Activated CD8-positive, alpha-beta T cell treated with anti-CD3 and anti-CD28 coated beads, Interleukin-2, amount 10 ng/mL, durations not matched to agents 7 days and 5 days (primary cell): ENCODE measurements around the gene LHX5. TPM values are rescaled to one million over a fixed set of nuclear protein-coding genes. Genes with fewer than 3 reads are reported as not detected.
A peak's percentile ranks its signal among the peaks of the same experiment; 100 is the strongest.

Source experiments
- ATAC-seq: fragments of 150-1000 bp; cut with Tn5 transposase; one replicate; pipeline ENCODE4 v1.10.0; 2021; ENCODE audit warnings: moderate library complexity
- CTCF ChIA-PET: fragments of 350-600 bp; sonication (Branson Sonifier 250); formaldehyde crosslinking; loops from one replicate; lab custom pipeline; 2021; ENCODE audit warnings: antibody characterized with exemption; lab: Charles Lee
- POLR2A ChIA-PET: fragments of 350-600 bp; sonication (Branson Sonifier 250); formaldehyde crosslinking; loops from one replicate; lab custom pipeline; 2021; ENCODE audit warnings: antibody characterized with exemption; lab: Charles Lee
- DNase-seq: peaks from one replicate; pipeline ENCODE4 v3.0.0-alpha.2; 2020
- H3K27ac Mint-ChIP-seq: one replicate; pipeline ENCODE4 v1.8.0; 2021; ENCODE audit warnings: mild to moderate bottlenecking, mixed read lengths
- H3K27me3 Mint-ChIP-seq: one replicate; pipeline ENCODE4 v1.8.0; 2021; ENCODE audit warnings: low read depth, mixed read lengths
- H3K36me3 Mint-ChIP-seq: one replicate; pipeline ENCODE4 v1.8.0; 2021; ENCODE audit warnings: low read depth, mixed read lengths
- H3K4me1 Mint-ChIP-seq: one replicate; pipeline ENCODE4 v1.8.0; 2021; ENCODE audit warnings: low read depth, mixed read lengths
- H3K4me3 Mint-ChIP-seq: one replicate; pipeline ENCODE4 v1.8.0; 2021; ENCODE audit warnings: mild to moderate bottlenecking, mixed read lengths
- H3K9me3 Mint-ChIP-seq: one replicate; pipeline ENCODE4 v1.8.0; 2022; ENCODE audit warnings: mixed read lengths; ENCODE audit not compliant: insufficient read depth
- total RNA-seq, 2 experiments: library from RNA; stranded (reverse); gene quantifications; one replicate each; pipeline ENCODE4 v1.2.3, GENCODE V29; 2021

The LHX5 gene
- total RNA-seq, 2 experiments from 2014 or later: not detected

- Mint-ChIP-seq H3K4me3 (no peak overlapping the region), H3K27ac (no peak overlapping the region), H3K27me3 (peaks cover 81% of the 10 kb centered on the region), H3K36me3 (peaks cover 5% of the 10 kb centered on the region), H3K9me3 (no peaks in the 10 kb centered on the region), H3K4me1 (peaks cover 23% of the 10 kb centered on the region)
- DNase-seq (no peak), ATAC-seq (no peak)
- POLR2A ChIA-PET: no interaction called here
- CTCF ChIA-PET: no interaction called here
Measured at GRCh38 chr12:113468365-113469223, 3.1 kb downstream of the LHX5 start.

- Mint-ChIP-seq H3K4me3 (no peak overlapping the region), H3K27ac (no peak overlapping the region), H3K4me1 (peaks cover 23% of the 10 kb centered on the region), H3K27me3 (peaks cover 78% of the 10 kb centered on the region), H3K9me3 (no peaks in the 10 kb centered on the region), H3K36me3 (peaks cover 8% of the 10 kb centered on the region)
- ATAC-seq: no peak
- ChIA-PET CTCF (interaction anchor here (0.6 kb wide), 1 partner anchor 270 kb away, joined by 3 read pairs; no protein-coding TSS in a partner anchor), POLR2A (no interaction called here)
- no peak for DNase-seq
Measured at GRCh38 chr12:113467502-113468364, 3.9 kb downstream of the LHX5 start.

GRCh38 chr12:113467142-113467501, 4.5 kb downstream of the LHX5 start:
- H3K4me1 Mint-ChIP-seq: peaks cover 28% of the 10 kb centered on the region
- DNase-seq: no peak
- POLR2A ChIA-PET: no interaction called here
- peaks cover 76% of the 10 kb centered on the region for H3K27me3 Mint-ChIP-seq
- peak overlapping the region; percentile 38 for H3K4me3 Mint-ChIP-seq
- peaks cover 10% of the 10 kb centered on the region for H3K36me3 Mint-ChIP-seq
- no peak for ATAC-seq
- CTCF ChIA-PET: no interaction called here
- no peaks in the 10 kb centered on the region for H3K9me3 Mint-ChIP-seq
- peak overlapping the region; percentile 69 for H3K27ac Mint-ChIP-seq

DNA sequence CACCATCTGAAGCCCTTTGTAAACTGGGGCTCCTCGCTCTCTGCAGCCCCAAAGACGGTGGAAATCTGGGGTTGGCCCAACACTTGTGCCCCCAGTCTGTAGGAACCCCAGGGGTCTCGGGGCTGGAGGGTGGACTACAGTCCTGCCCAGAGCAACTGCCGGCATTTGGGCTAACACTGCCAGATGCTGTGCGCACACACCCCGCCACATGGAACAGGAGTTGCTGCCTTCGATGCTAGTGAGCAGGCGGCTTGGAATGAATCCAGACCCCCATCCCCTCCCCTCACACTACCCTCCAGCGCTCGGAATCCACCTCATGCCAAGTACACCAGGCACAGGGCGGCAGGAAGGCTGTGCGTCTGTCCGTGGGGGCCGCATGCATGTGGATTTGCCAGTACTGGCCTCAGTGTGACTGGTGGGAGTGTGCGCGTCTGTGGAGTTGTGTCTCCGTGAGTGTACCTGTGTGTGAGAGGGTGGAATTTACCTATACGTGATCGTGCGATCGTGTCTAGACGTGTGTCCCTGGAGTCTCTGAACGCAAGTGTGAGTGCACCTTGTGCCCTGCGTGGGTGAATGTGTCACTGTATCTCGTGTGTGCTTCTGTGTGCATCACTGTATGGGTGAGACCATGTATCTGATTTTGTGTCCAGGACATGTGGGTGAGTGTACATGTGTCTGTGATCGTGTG, 5.1 kb downstream of the LHX5 start:
- no peaks in the 10 kb centered on the region for H3K9me3 Mint-ChIP-seq
- ATAC-seq (no peak), DNase-seq (no peak)
- H3K36me3 Mint-ChIP-seq: peaks cover 10% of the 10 kb centered on the region
- CTCF ChIA-PET: no interaction called here
- peaks cover 73% of the 10 kb centered on the region for H3K27me3 Mint-ChIP-seq
- H3K27ac Mint-ChIP-seq: peak overlapping the region; percentile 69
- peaks cover 28% of the 10 kb centered on the region for H3K4me1 Mint-ChIP-seq
- H3K4me3 Mint-ChIP-seq: peak overlapping the region; percentile 38
- POLR2A ChIA-PET: no interaction called here

GRCh38 chr12:113465808-113466453, 5.7 kb downstream of the LHX5 start:
- POLR2A ChIA-PET: no interaction called here
- no peak for ATAC-seq
- CTCF ChIA-PET: no interaction called here
- no peaks in the 10 kb centered on the region for H3K9me3 Mint-ChIP-seq
- peaks cover 73% of the 10 kb centered on the region for H3K27me3 Mint-ChIP-seq
- H3K4me3 Mint-ChIP-seq: peak overlapping the region; percentile 31
- peaks cover 28% of the 10 kb centered on the region for H3K4me1 Mint-ChIP-seq
- peaks cover 10% of the 10 kb centered on the region for H3K36me3 Mint-ChIP-seq
- no peak overlapping the region for H3K27ac Mint-ChIP-seq
- DNase-seq: no peak

- peaks cover 28% of the 10 kb centered on the region for H3K4me1 Mint-ChIP-seq
- no peaks in the 10 kb centered on the region for H3K9me3 Mint-ChIP-seq
- peaks cover 10% of the 10 kb centered on the region for H3K36me3 Mint-ChIP-seq
- DNase-seq (no peak), ATAC-seq (no peak)
- POLR2A ChIA-PET: no interaction called here
- peak overlapping the region; percentile 25 for H3K27ac Mint-ChIP-seq
- CTCF ChIA-PET: no interaction called here
- no peak overlapping the region for H3K4me3 Mint-ChIP-seq
- peaks cover 70% of the 10 kb centered on the region for H3K27me3 Mint-ChIP-seq
Measured at GRCh38 chr12:113464852-113465719, 6.6 kb downstream of the LHX5 start.

GRCh38 chr12:113464452-113464775, 7.3 kb downstream of the LHX5 start:
- H3K4me1 Mint-ChIP-seq: peaks cover 28% of the 10 kb centered on the region
- no peak overlapping the region for H3K27ac Mint-ChIP-seq
- ATAC-seq (no peak), DNase-seq (no peak)
- POLR2A ChIA-PET: no interaction called here
- H3K36me3 Mint-ChIP-seq: peaks cover 10% of the 10 kb centered on the region
- no peaks in the 10 kb centered on the region for H3K9me3 Mint-ChIP-seq
- H3K4me3 Mint-ChIP-seq: no peak overlapping the region
- peaks cover 64% of the 10 kb centered on the region for H3K27me3 Mint-ChIP-seq
- CTCF ChIA-PET: no interaction called here

DNA sequence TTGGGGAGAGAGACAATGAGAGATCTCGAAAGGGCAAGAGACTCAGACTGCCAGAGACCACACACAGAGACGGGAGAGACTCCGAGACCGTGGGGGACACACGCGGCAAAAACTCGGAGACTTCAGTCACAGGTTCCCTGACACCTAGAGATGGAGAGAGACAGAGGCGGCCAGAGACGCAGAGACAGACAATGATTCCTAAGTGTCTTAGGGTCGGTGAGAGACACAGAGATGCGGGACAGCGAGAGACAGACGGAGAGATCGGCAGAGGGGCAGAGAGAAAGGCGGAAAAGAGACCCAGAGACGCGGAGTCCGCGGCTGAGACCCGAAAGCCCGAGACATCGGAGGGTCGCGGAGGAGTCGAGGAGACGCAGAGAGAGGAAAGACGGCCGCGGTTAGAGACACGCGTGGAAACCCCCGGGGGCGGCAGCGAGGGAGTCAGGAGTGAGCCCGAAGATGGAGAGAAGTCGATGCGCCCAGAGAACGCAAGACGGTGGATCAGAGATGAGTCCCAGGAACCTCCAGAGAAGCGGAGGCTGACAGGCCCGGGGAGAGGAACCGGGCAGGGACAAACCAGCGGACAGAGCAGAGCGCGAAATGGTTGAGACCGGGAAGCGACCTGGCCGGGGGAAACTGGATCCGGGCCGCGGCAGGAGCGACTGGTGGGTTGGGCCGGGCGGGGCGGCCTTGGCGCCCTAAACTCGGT, 7.8 kb downstream of the LHX5 start:
- CTCF ChIA-PET: no interaction called here

GRCh38 chr12:113462998-113463745, 8.5 kb downstream of the LHX5 start:
- peaks cover 61% of the 10 kb centered on the region for H3K27me3 Mint-ChIP-seq
- no peak overlapping the region for H3K27ac Mint-ChIP-seq
- no peaks in the 10 kb centered on the region for H3K9me3 Mint-ChIP-seq
- ChIA-PET CTCF (no interaction called here), POLR2A (no interaction called here)
- H3K4me3 Mint-ChIP-seq: peak overlapping the region; percentile 7
- DNase-seq: no peak
- ATAC-seq: no peak
- H3K4me1 Mint-ChIP-seq: peaks cover 26% of the 10 kb centered on the region
- peaks cover 10% of the 10 kb centered on the region for H3K36me3 Mint-ChIP-seq

More for the DNA sequence above, 7.8 kb downstream of the LHX5 start:
- Mint-ChIP-seq H3K36me3 (peaks cover 10% of the 10 kb centered on the region), H3K27ac (peak overlapping the region; percentile 18), H3K4me1 (peaks cover 28% of the 10 kb centered on the region), H3K9me3 (no peaks in the 10 kb centered on the region), H3K4me3 (peak overlapping the region; percentile 7), H3K27me3 (peaks cover 64% of the 10 kb centered on the region)
- no peak for ATAC-seq
- DNase-seq: no peak
- POLR2A ChIA-PET: no interaction called here
